GM11168 (cell line): ENCODE results near the gene HECTD3.

ENCODE experiments used
- in situ Hi-C: fragments of 300-500 bp; cut with MboI; formaldehyde crosslinking; loops from one replicate; pipeline ENCODE4 v1.12.0; 2022; ENCODE audit warnings: low sequenced_read_pairs; ENCODE audit not compliant: unreplicated experiment

HECTD3 gene

GRCh38 chr1:45010855-45011811 lies at the start of gene HECTD3:
TSS of gene HECTD3 (minus strand) at chr1:45011324. CDS start at chr1:45011257, 67 bp downstream.
- in situ Hi-C loops, result no loop called here

- in situ Hi-C loops, result no loop called here
Measured at GRCh38 chr1:45059829-45060228, 48.7 kb upstream of the HECTD3 start.

- in situ Hi-C loops, result no loop called here
Measured at GRCh38 chr1:45057542-45057941, 46.4 kb upstream of the HECTD3 start.

GRCh38 chr1:45051005-45051772 lies 40.1 kb upstream of the HECTD3 start:
- in situ Hi-C loops, result no loop called here

GRCh38 chr1:45047032-45047431 lies 35.9 kb upstream of the HECTD3 start:
- in situ Hi-C loops, result no loop called here

GRCh38 chr1:45044916-45045315 lies 33.8 kb upstream of the HECTD3 start:
- in situ Hi-C loops, result no loop called here

GRCh38 chr1:45043094-45043493 lies 32.0 kb upstream of the HECTD3 start:
- in situ Hi-C loops, result no loop called here

- in situ Hi-C loops, result no loop called here
Measured at GRCh38 chr1:45040297-45040696, 29.2 kb upstream of the HECTD3 start.

- in situ Hi-C loops, result no loop called here
Measured at GRCh38 chr1:45038661-45039364, 27.7 kb upstream of the HECTD3 start.

- in situ Hi-C loops, result no loop called here
Measured at GRCh38 chr1:45038240-45038639, 27.1 kb upstream of the HECTD3 start.

- in situ Hi-C loops, result no loop called here
Measured at GRCh38 chr1:45037456-45037855, 26.3 kb upstream of the HECTD3 start.

GRCh38 chr1:45035631-45036301 lies 24.6 kb upstream of the HECTD3 start:
- in situ Hi-C loops, result no loop called here

- in situ Hi-C loops, result no loop called here
Measured at GRCh38 chr1:45033356-45033755, 22.2 kb upstream of the HECTD3 start.

- in situ Hi-C loops, result no loop called here
Measured at GRCh38 chr1:45032837-45033236, 21.7 kb upstream of the HECTD3 start.

- in situ Hi-C loops, result loop anchor here (10.0 kb wide), 1 partner anchor 468 kb away; the partner anchor contains the start of gene TESK2
Measured at GRCh38 chr1:45026446-45026845, 15.3 kb upstream of the HECTD3 start.

- in situ Hi-C loops, result loop anchor here (10.0 kb wide), 1 partner anchor 471 kb away; the partner anchor contains the start of gene TESK2
Measured at GRCh38 chr1:45023663-45024062, 12.5 kb upstream of the HECTD3 start.

GRCh38 chr1:45018599-45019230 lies 7.6 kb upstream of the HECTD3 start:
- in situ Hi-C loops, result loop anchor here (5.0 kb wide), 1 partner anchor 284 kb away; no protein-coding TSS in a partner anchor

GRCh38 chr1:45016767-45017166 lies 5.6 kb upstream of the HECTD3 start:
- in situ Hi-C loops, result loop anchor here (5.0 kb wide), 1 partner anchor 286 kb away; no protein-coding TSS in a partner anchor

GRCh38 chr1:45016090-45016697 lies 5.1 kb upstream of the HECTD3 start:
- in situ Hi-C loops, result loop anchor here (5.0 kb wide), 1 partner anchor 286 kb away; no protein-coding TSS in a partner anchor
